SK-N-SH treated with all-trans-retinoic acid at 6 μM for 48 hours (cell line): ENCODE measurements around the gene TDRD7.

ENCODE experiments used
- ATAC-seq: fragments of 200-7000 bp; cut with Tn5 transposase; 3 replicates; pipeline ENCODE4 v1.9.1; 2020; ENCODE audit warnings: mild to moderate bottlenecking, moderate library complexity
- ARNTL ChIP-seq: fragments of 450-650 bp; formaldehyde crosslinking; IDR thresholded peaks from 2 replicates; pipeline ENCODE4 v1.5.0; 2020; ENCODE audit warnings: low read depth, mild to moderate bottlenecking, moderate library complexity, borderline replicate concordance
- BACH2 ChIP-seq: fragments of 250-450 bp; sonication (Bioruptor Pico); IDR thresholded peaks from 2 replicates; pipeline ENCODE4 v1.9.0; 2021; ENCODE audit warnings: mild to moderate bottlenecking, borderline replicate concordance
- CREB5 ChIP-seq: fragments of 250-450 bp; sonication (Bioruptor Pico); IDR thresholded peaks from 2 replicates; pipeline ENCODE4 v1.5.1; 2020; ENCODE audit warnings: low read depth, mild to moderate bottlenecking, moderate library complexity
- CSDC2 ChIP-seq: fragments of 250-450 bp; sonication (Bioruptor Pico); IDR thresholded peaks from 2 replicates; pipeline ENCODE4 v1.5.0; 2020; ENCODE audit warnings: mild to moderate bottlenecking, moderate library complexity
- ESRRG ChIP-seq: fragments of 250-450 bp; sonication (Bioruptor Pico); IDR thresholded peaks from 2 replicates; pipeline ENCODE4 v1.6.1; 2021; ENCODE audit warnings: mild to moderate bottlenecking
- GLIS3 ChIP-seq: fragments of 250-450 bp; sonication (Bioruptor Pico); IDR thresholded peaks from 2 replicates; pipeline ENCODE4 v1.5.0; 2020; ENCODE audit warnings: mild to moderate bottlenecking, moderate library complexity
- ISL1 ChIP-seq: fragments of 250-450 bp; sonication (Bioruptor Pico); IDR thresholded peaks from 2 replicates; pipeline ENCODE4 v2.1.2; 2022; ENCODE audit warnings: mild to moderate bottlenecking, moderate library complexity
- PATZ1 ChIP-seq: fragments of 250-450 bp; sonication (Bioruptor Pico); IDR thresholded peaks from 2 replicates; pipeline ENCODE4 v1.8.0; 2020; ENCODE audit warnings: mild to moderate bottlenecking, moderate library complexity, borderline replicate concordance
- POU6F1 ChIP-seq: fragments of 250-450 bp; sonication (Bioruptor Pico); IDR thresholded peaks from 2 replicates; pipeline ENCODE4 v1.8.0; 2021; ENCODE audit warnings: low read depth, mild to moderate bottlenecking, moderate library complexity, borderline replicate concordance
- PPARA ChIP-seq: fragments of 250-450 bp; sonication (Bioruptor Pico); IDR thresholded peaks from 2 replicates; pipeline ENCODE4 v1.5.0; 2020; ENCODE audit warnings: mild to moderate bottlenecking, borderline replicate concordance
- RARB ChIP-seq: fragments of 250-450 bp; sonication (Bioruptor Pico); IDR thresholded peaks from 2 replicates; pipeline ENCODE4 v1.8.0; 2021; ENCODE audit warnings: mild to moderate bottlenecking, moderate library complexity
- TCF4 ChIP-seq: fragments of 250-450 bp; sonication (Bioruptor Pico); IDR thresholded peaks from 2 replicates; pipeline ENCODE4 v1.8.0; 2021; ENCODE audit warnings: mild to moderate bottlenecking, moderate library complexity, borderline replicate concordance
- TOX ChIP-seq: fragments of 250-450 bp; sonication (Bioruptor Pico); IDR thresholded peaks from 2 replicates; pipeline ENCODE4 v1.8.0; 2021; ENCODE audit warnings: mild to moderate bottlenecking, moderate library complexity, borderline replicate concordance
- TSHZ2 ChIP-seq: fragments of 250-450 bp; sonication (Bioruptor Pico); IDR thresholded peaks from 2 replicates; pipeline ENCODE4 v1.5.0; 2020; ENCODE audit warnings: mild to moderate bottlenecking, moderate library complexity
- ZC3H10 ChIP-seq: fragments of 250-450 bp; sonication (Bioruptor Pico); IDR thresholded peaks from 2 replicates; pipeline ENCODE4 v1.5.1; 2021; ENCODE audit warnings: mild to moderate bottlenecking, moderate library complexity
- ZFP3 ChIP-seq: fragments of 250-450 bp; sonication (Bioruptor Pico); IDR thresholded peaks from 2 replicates; pipeline ENCODE4 v1.5.0; 2020; ENCODE audit warnings: mild to moderate bottlenecking, moderate library complexity
- ZNF70 ChIP-seq: fragments of 450-650 bp; formaldehyde crosslinking; IDR thresholded peaks from 2 replicates; pipeline ENCODE4 v1.5.0; 2020; ENCODE audit warnings: mild to moderate bottlenecking, moderate library complexity

TDRD7 gene

GRCh38 chr9:97512966-97513560 lies 101.2 kb downstream of the TDRD7 start:
- TF ChIP-seq ZFP3 (CRISPR knock-in tag), result no peak
- TF ChIP-seq TSHZ2 (CRISPR knock-in tag), result no peak
- TF ChIP-seq POU6F1 (CRISPR knock-in tag), result no peak
- TF ChIP-seq TOX (CRISPR knock-in tag), result no peak
- no peak for TF ChIP-seq ZNF70 (CRISPR knock-in tag)

GRCh38 chr9:97514531-97514930 lies 102.6 kb downstream of the TDRD7 start:
- no peak for ATAC-seq

More at GRCh38 chr9:97512966-97513560, 101.2 kb downstream of the TDRD7 start:
- no peak for ATAC-seq

GRCh38 chr9:97515662-97516061 lies 103.8 kb downstream of the TDRD7 start:
- ATAC-seq, result no peak

More at GRCh38 chr9:97514531-97514930, 102.6 kb downstream of the TDRD7 start:
- TF ChIP-seq ARNTL (CRISPR knock-in tag) (no peak), TCF4 (CRISPR knock-in tag) (no peak), ESRRG (CRISPR knock-in tag) (no peak), ZFP3 (CRISPR knock-in tag) (no peak), BACH2 (no peak), CREB5 (CRISPR knock-in tag) (no peak), ZC3H10 (CRISPR knock-in tag) (no peak), TOX (CRISPR knock-in tag) (no peak), RARB (CRISPR knock-in tag) (no peak), GLIS3 (CRISPR knock-in tag) (no peak), CSDC2 (CRISPR knock-in tag) (no peak), PATZ1 (CRISPR knock-in tag) (no peak), PPARA (CRISPR knock-in tag) (no peak)

More at GRCh38 chr9:97515662-97516061, 103.8 kb downstream of the TDRD7 start:
- TF ChIP-seq ISL1 (no peak), PATZ1 (CRISPR knock-in tag) (no peak)
